OCI-LY7 (cell line): ENCODE results near the gene CYTL1. TPM values are rescaled to one million over a fixed set of nuclear protein-coding genes. Genes with fewer than 3 reads are reported as not detected.
A peak's percentile ranks its signal among the peaks of the same experiment; 100 is the strongest.

Experiments used
- BruUV-seq: library from RNA; stranded (reverse); fragments of 400-500 nt; replicated peaks from 2 replicates; lab custom pipeline; 2021; lab: Mats Ljungman, UMichigan
- CTCF ChIA-PET: fragments of 300-600 bp; sonication (Branson Sonifier 250); formaldehyde crosslinking; loops from one replicate; lab custom pipeline; 2022; ENCODE audit warnings: antibody characterized with exemption; ENCODE audit not compliant: unreplicated experiment; lab: Charles Lee
- POLR2A ChIA-PET: fragments of 300-600 bp; sonication (Branson Sonifier 250); formaldehyde crosslinking; loops from one replicate; lab custom pipeline; 2022; ENCODE audit warnings: antibody characterized with exemption; lab: Charles Lee
- DNase-seq: peaks from one replicate; pipeline ENCODE4 v3.0.0-alpha.2; 2015; ENCODE audit warnings: low spot score
- H2AFZ ChIP-seq: fragments of 200-600 bp; sonication (generic), shearing (Covaris generic); 2 replicates; pipeline ENCODE4 v1.6.1; 2014; ENCODE audit warnings: mild to moderate bottlenecking, antibody characterized with exemption, low read length, moderate library complexity
- H3K27ac ChIP-seq: fragments of 200-600 bp; sonication (generic); 2 replicates; pipeline ENCODE4 v1.5.1; 2014; ENCODE audit warnings: mixed run types, low read depth, mild to moderate bottlenecking, moderate library complexity, low read length, inconsistent platforms; ENCODE audit not compliant: poor library complexity, severe bottlenecking
- H3K36me3 ChIP-seq: fragments of 200-600 bp; sonication (generic); 2 replicates; pipeline ENCODE4 v1.6.1; 2014; ENCODE audit warnings: mild to moderate bottlenecking, antibody characterized with exemption, low read length, moderate library complexity, mixed read lengths; ENCODE audit not compliant: insufficient read depth
- H3K4me1 ChIP-seq: fragments of 200-600 bp; sonication (generic); 2 replicates; pipeline ENCODE4 v1.5.1; 2014; ENCODE audit warnings: mild to moderate bottlenecking, low read length; ENCODE audit not compliant: insufficient read depth, poor library complexity, severe bottlenecking
- H3K4me2 ChIP-seq: fragments of 200-600 bp; sonication (generic); 2 replicates; pipeline ENCODE4 v1.6.1; 2014; ENCODE audit warnings: mild to moderate bottlenecking, low read length
- H3K4me3 ChIP-seq: fragments of 200-600 bp; sonication (generic); 2 replicates; pipeline ENCODE4 v1.5.1; 2014; ENCODE audit warnings: mild to moderate bottlenecking, low read depth, low read length; ENCODE audit not compliant: poor library complexity, severe bottlenecking
- H3K79me2 ChIP-seq: fragments of 200-600 bp; sonication (generic); 2 replicates; pipeline ENCODE4 v1.6.1; 2016; ENCODE audit warnings: low read depth, mild to moderate bottlenecking, low read length, moderate library complexity, mixed read lengths; ENCODE audit not compliant: insufficient read depth
- H3K9me2 ChIP-seq: fragments of 200-600 bp; sonication (generic); 2 replicates; pipeline ENCODE4 v1.6.1; 2016; ENCODE audit warnings: mild to moderate bottlenecking, low read length, mixed read lengths; ENCODE audit not compliant: insufficient read depth
- H3K9me3 ChIP-seq: fragments of 200-600 bp; sonication (generic); 2 replicates; pipeline ENCODE4 v1.6.1; 2014; ENCODE audit warnings: mild to moderate bottlenecking, mixed run types, low read length, mixed read lengths
- H4K20me1 ChIP-seq: fragments of 200-600 bp; sonication (generic); 2 replicates; pipeline ENCODE4 v1.6.1; 2014; ENCODE audit warnings: mild to moderate bottlenecking, antibody characterized with exemption, low read length, moderate library complexity, mixed read lengths; ENCODE audit not compliant: insufficient read depth
- CTCF ChIP-seq: fragments of 200-600 bp; sonication (generic); conservative IDR thresholded peaks from 2 replicates; pipeline ENCODE4 v1.5.1; 2014; ENCODE audit warnings: mild to moderate bottlenecking, antibody characterized with exemption, low read length, moderate library complexity, mixed read lengths
- EZH2phosphoT487 ChIP-seq: fragments of 200-600 bp; sonication (generic); IDR thresholded peaks from 2 replicates; pipeline ENCODE4 v1.6.1; 2018; ENCODE audit warnings: low read depth, borderline replicate concordance, mild to moderate bottlenecking, mixed run types, antibody characterized with exemption, low read length, moderate library complexity, mixed read lengths
- intact Hi-C: fragments of 100-400 bp; cut with micrococcal nuclease; formaldehyde crosslinking; loops from one replicate; pipeline ENCODE4 v1.10.0; 2022; ENCODE audit not compliant: unreplicated experiment
- total RNA-seq, 2 experiments: library from RNA; depleted of rRNA in 1 of 2; stranded (reverse); fragments of >200 nt in 1 of 2; shearing (Covaris generic) in 1 of 2; gene quantifications; 2 replicates each; pipeline ENCODE4 v1.2.3, GENCODE V29; 2014 to 2022

CYTL1 gene
- total RNA-seq, 2 experiments from 2014 or later, result not detected

DNA sequence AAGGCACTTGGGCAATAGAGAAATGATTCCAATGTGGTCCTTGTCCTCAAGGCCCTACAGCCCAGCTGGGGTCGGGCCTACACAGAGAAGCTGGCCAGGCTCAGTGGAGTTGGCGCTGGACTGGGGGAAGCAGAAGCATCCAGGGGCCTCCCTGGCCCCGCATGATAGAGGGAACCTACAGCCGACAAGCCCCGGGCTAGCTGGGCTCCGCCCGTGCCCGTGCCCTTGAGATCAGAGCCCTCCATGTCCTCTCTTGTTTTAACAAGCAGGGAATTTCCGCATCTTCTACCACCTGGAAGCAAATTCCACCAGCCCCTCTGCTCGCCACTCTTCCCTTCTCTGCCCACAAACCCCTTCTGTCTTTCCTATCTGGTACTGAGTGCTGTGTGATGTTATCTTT, 31.6 kb downstream of the CYTL1 start:
- no peaks in the 10 kb centered on the region for H3K79me2 ChIP-seq
- H3K4me2 ChIP-seq, result no peak overlapping the region
- H3K4me1 ChIP-seq, result no peaks in the 10 kb centered on the region
- no peak overlapping the region for H3K4me3 ChIP-seq
- no peaks in the 10 kb centered on the region for H3K36me3 ChIP-seq
- intact Hi-C loops, result no loop called here
- ChIA-PET CTCF (no interaction called here), POLR2A (no interaction called here)
- no peak overlapping the region for H3K27ac ChIP-seq
- no peak for TF ChIP-seq CTCF
- TF ChIP-seq EZH2phosphoT487, result no peak
- no peaks in the 10 kb centered on the region for H4K20me1 ChIP-seq
- H3K9me3 ChIP-seq, result no peaks in the 10 kb centered on the region
- H3K9me2 ChIP-seq, result no peaks in the 10 kb centered on the region
- no TSS peak for BruUV-seq
- no peak for DNase-seq
- no peak overlapping the region for H2AFZ ChIP-seq

- Histone ChIP-seq H3K9me3 (no peaks in the 10 kb centered on the region), H3K4me1 (no peaks in the 10 kb centered on the region), H3K27ac (no peak overlapping the region), H3K4me3 (no peak overlapping the region), H2AFZ (no peak overlapping the region), H3K36me3 (no peaks in the 10 kb centered on the region), H3K79me2 (no peaks in the 10 kb centered on the region), H3K9me2 (no peaks in the 10 kb centered on the region), H4K20me1 (no peaks in the 10 kb centered on the region), H3K4me2 (no peak overlapping the region)
- TF ChIP-seq CTCF (no peak), EZH2phosphoT487 (no peak)
- ChIA-PET CTCF (no interaction called here), POLR2A (no interaction called here)
- no TSS peak for BruUV-seq
- no peak for DNase-seq
- intact Hi-C loops, result no loop called here
These were observed 32.4 kb downstream of the CYTL1 start for GRCh38 chr4:4986841-4987240.

- Histone ChIP-seq H3K4me3 (no peak overlapping the region), H3K9me2 (no peaks in the 10 kb centered on the region), H3K79me2 (no peaks in the 10 kb centered on the region), H3K36me3 (no peaks in the 10 kb centered on the region), H3K9me3 (no peaks in the 10 kb centered on the region), H4K20me1 (no peaks in the 10 kb centered on the region), H3K4me1 (no peaks in the 10 kb centered on the region), H2AFZ (no peak overlapping the region), H3K27ac (no peak overlapping the region), H3K4me2 (no peak overlapping the region)
- TF ChIP-seq CTCF, result 0 out of 2 replicates have a peak, but pooled peaks have one; percentile 23
- TF ChIP-seq EZH2phosphoT487, result no peak
- intact Hi-C loops, result no loop called here
- BruUV-seq, result no TSS peak
- DNase-seq, result peak; percentile 8
- ChIA-PET CTCF (no interaction called here), POLR2A (interaction anchor here (0.6 kb wide), 1 partner anchor 1768 kb away, joined by 3 read pairs; no protein-coding TSS in a partner anchor)
These were observed 33.4 kb downstream of the CYTL1 start for GRCh38 chr4:4985844-4986243.
